Measurements from ENCODE around the gene MTHFD1. TPM values are rescaled to one million over a fixed set of nuclear protein-coding genes. Genes with fewer than 3 reads are reported as not detected.

Gene MTHFD1
- total and polyA plus RNA-seq, 9 donors = 16.3 to 77.6 (median 52.1) TPM

- TF ChIP-seq, protein P1, sequence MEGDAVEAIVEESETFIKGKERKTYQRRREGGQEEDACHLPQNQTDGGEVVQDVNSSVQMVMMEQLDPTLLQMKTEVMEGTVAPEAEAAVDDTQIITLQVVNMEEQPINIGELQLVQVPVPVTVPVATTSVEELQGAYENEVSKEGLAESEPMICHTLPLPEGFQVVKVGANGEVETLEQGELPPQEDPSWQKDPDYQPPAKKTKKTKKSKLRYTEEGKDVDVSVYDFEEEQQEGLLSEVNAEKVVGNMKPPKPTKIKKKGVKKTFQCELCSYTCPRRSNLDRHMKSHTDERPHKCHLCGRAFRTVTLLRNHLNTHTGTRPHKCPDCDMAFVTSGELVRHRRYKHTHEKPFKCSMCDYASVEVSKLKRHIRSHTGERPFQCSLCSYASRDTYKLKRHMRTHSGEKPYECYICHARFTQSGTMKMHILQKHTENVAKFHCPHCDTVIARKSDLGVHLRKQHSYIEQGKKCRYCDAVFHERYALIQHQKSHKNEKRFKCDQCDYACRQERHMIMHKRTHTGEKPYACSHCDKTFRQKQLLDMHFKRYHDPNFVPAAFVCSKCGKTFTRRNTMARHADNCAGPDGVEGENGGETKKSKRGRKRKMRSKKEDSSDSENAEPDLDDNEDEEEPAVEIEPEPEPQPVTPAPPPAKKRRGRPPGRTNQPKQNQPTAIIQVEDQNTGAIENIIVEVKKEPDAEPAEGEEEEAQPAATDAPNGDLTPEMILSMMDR (IDR thresholded peaks at IDR 0.05) = no peak
- TF ChIP-seq POLR2A (IDR thresholded peaks at IDR 0.05) = no peak
- no peak for DNase-seq
- H3K36me3 ChIP-seq = no peaks in the 10 kb centered on the region
- H3K27me3 ChIP-seq = no peaks in the 10 kb centered on the region
- intact Hi-C loops (cut with DNase I) = no loop called here
- H3K4me3 ChIP-seq = no peak overlapping the region
- H3K4me1 ChIP-seq (ENCODE audit: insufficient read depth) = no peaks in the 10 kb centered on the region
- no peaks in the 10 kb centered on the region for H3K9me3 ChIP-seq
- no peak overlapping the region for H3K27ac ChIP-seq
- 86 to 92% (median 90%) methylated on average over 5 of the region's 5 CpGs for WGBS, 3 donors
These were observed 29.1 kb downstream of the MTHFD1 start for GRCh38 chr14:64417055-64417770.

DNA sequence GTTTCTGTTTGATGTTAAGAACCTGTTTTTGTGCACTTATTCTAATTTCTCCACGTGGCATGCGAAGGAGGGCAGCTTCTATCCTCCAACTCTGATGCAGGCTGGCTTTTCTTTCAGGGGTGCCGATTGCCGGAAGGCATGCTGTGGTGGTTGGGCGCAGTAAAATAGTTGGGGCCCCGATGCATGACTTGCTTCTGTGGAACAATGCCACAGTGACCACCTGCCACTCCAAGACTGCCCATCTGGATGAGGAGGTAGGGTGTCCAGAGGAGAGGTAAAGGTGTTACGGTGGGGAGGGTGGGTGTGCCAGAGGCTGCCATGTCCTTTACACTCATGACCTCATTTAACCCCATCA is 29.6 kb downstream of the MTHFD1 start:
- Histone ChIP-seq H3K27me3 (no peaks in the 10 kb centered on the region), H3K36me3 (no peaks in the 10 kb centered on the region), H3K27ac (no peak overlapping the region), H3K4me1 (ENCODE audit: insufficient read depth) (no peaks in the 10 kb centered on the region), H3K4me3 (no peak overlapping the region), H3K9me3 (no peaks in the 10 kb centered on the region)
- TF ChIP-seq, protein P1 (IDR thresholded peaks at IDR 0.05) = no peak
- TF ChIP-seq POLR2A (IDR thresholded peaks at IDR 0.05) (no peak), EP300 (IDR thresholded peaks at IDR 0.05) (no peak)
- 96 to 97% (median 97%) methylated on average over 7 of the region's 7 CpGs for WGBS, 3 donors
- DNase-seq = no peak
- intact Hi-C loops (cut with DNase I) = no loop called here

DNA sequence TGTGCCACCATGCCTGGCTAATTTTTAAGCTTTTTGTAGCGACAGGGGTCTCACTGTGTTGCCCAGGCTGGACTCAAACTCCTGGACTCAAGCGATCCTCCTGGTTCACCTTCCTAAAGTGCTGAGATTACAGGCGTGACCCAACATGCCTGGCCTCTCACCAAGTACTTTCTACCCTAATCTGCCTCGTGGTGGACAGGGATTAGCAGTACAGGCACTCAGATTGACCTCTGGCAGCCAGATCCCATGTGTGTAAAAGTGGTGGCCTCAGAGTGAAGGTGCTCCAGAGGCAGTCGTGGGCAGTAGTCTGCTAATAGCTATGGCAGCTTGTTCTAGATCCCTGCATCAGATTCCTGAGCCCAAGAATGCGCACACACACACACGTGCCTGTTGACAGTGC is 30.9 kb downstream of the MTHFD1 start:
- intact Hi-C loops (cut with DNase I) = no loop called here
- no peaks in the 10 kb centered on the region for H3K36me3 ChIP-seq

DNA sequence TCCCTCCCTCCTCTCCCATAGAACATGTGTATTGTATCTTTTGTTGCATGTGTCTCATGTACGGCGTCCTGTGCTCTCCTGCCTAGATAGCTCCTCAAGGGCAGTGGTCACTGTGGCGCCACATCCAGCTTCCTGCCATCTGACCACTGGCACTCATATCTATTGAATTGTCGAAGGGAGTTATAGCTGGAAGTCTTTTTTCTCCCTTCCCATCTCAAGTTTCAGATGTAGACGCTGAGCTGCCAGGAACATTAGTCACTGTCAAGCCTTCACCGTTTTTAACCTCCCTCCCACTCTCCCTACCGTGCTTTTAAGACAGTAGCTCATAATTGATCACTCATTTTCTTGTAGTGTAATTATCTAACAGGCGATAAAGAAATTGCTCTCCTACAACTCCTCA is 33.0 kb downstream of the MTHFD1 start:
- Histone ChIP-seq H3K36me3 (no peaks in the 10 kb centered on the region), H3K4me1 (ENCODE audit: insufficient read depth) (no peaks in the 10 kb centered on the region), H3K9me3 (no peaks in the 10 kb centered on the region), H3K27me3 (no peaks in the 10 kb centered on the region), H3K4me3 (no peak overlapping the region), H3K27ac (no peak overlapping the region)
- WGBS, 3 donors = 49 to 53% (median 51%) methylated on average over 8 of the region's 8 CpGs
- intact Hi-C loops (cut with DNase I) = no loop called here
- DNase-seq = no peak
- TF ChIP-seq EP300 (IDR thresholded peaks at IDR 0.05) = no peak
- TF ChIP-seq POLR2A (IDR thresholded peaks at IDR 0.05) = no peak
- TF ChIP-seq, protein P1 (IDR thresholded peaks at IDR 0.05) = no peak

More for the DNA sequence above, 30.9 kb downstream of the MTHFD1 start:
- no peak overlapping the region for H3K27ac ChIP-seq
- H3K9me3 ChIP-seq = no peaks in the 10 kb centered on the region
- no peaks in the 10 kb centered on the region for H3K27me3 ChIP-seq
- no peak for DNase-seq
- H3K4me1 ChIP-seq (ENCODE audit: insufficient read depth) = no peaks in the 10 kb centered on the region
- TF ChIP-seq EP300 (IDR thresholded peaks at IDR 0.05) = no peak
- TF ChIP-seq, protein P1 (IDR thresholded peaks at IDR 0.05) = no peak
- TF ChIP-seq POLR2A (IDR thresholded peaks at IDR 0.05) = no peak
- 82 to 87% (median 84%) methylated on average over 7 of the region's 7 CpGs for WGBS, 3 donors
- H3K4me3 ChIP-seq = no peak overlapping the region
